HG02885 (cell line): Measurements from ENCODE around the gene KRTAP4-8.
"Not testable (repeated sequence)": the region's sequence is repeated elsewhere in the genome, so short reads cannot be mapped to it uniquely, and the experiment has no call there.

Experiments used
- ATAC-seq: cut with Tn5 transposase; IDR thresholded peaks from one replicate; pipeline ENCODE4 v1.9.1; 2021; ENCODE audit warnings: mild to moderate bottlenecking; ENCODE audit not compliant: unreplicated experiment, poor library complexity

KRTAP4-8 gene

DNA sequence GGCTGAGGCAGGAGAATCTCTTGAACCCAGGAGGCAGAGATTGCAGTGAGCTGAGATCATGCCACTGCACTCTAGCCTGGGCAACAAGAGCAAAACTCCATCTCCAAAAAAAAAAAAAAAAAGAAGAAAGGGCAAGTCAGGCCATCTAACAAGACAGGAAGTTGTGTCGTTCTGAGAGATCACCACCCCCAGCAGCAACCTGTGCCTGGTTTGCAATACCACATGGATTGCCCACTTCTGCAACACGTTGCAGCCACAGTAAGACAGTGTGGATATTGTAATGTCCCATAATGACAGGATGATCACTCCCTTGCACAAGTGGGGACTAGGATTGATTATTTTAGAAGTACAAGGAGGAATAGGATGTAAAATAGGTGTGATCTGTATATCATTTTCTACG is 28.9 kb downstream of the KRTAP4-8 start:
- no peak for ATAC-seq

DNA sequence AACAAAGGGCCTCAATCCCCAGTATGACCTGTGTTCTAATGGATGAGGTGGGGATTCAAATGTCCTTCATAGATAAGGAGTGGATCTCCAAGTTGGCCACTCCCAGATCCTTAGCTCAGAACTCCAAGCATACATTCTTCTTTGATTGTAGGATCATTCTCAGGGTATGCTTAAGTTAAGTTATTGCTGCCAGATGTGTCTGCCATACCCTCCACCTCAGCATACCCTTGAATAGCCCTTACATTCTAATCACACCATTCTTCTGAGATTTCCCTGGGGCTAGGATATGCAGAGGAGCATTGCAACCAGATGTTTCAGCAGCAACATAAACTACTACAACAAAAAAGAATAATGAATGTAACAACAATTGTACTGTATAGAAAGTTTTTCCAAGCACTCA is 30.7 kb downstream of the KRTAP4-8 start:
- no peak for ATAC-seq

DNA sequence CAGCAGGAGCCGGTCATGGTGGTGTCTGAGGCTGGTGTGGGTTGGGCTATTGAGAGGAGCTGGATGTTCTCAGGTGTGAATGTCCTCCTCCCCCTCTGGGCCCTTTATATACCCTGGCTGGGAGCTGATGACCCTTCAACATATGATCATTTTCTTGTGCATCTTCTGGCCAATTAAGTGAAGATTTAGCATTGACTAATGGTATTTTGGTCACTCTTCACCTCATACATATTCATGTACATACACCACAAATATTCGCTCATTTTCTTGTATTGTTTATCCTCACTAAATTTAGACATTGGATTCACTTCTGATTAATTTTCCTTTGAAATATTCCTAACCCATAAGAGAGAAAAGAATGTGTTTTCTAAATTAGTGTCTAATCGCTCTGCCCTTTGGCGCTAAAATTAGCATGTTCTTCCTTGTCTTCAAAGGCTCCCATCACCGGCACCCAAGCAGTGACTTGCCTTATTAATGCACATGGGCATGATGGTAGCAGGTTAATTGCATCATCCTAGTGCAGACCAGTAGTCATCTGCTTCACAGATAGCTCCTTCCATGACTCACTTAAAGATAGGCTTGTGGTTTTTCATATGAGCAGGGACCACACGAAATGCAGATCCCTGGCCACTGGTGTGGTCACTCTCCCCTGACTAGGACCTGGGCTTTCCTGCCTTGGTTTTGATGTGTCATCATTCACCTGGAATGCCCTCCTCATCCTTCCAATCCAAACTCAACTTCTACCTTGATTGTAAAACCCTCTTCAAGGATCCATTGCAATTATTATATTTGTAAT is 31.9 kb downstream of the KRTAP4-8 start, which contains the start of gene KRTAP2-4:
KRTAP2-4 (minus strand) TSS at position 51 of the 796 bp plus-strand sequence; CDS start at position 17, 34 bp downstream.
- ATAC-seq = no peak

DNA sequence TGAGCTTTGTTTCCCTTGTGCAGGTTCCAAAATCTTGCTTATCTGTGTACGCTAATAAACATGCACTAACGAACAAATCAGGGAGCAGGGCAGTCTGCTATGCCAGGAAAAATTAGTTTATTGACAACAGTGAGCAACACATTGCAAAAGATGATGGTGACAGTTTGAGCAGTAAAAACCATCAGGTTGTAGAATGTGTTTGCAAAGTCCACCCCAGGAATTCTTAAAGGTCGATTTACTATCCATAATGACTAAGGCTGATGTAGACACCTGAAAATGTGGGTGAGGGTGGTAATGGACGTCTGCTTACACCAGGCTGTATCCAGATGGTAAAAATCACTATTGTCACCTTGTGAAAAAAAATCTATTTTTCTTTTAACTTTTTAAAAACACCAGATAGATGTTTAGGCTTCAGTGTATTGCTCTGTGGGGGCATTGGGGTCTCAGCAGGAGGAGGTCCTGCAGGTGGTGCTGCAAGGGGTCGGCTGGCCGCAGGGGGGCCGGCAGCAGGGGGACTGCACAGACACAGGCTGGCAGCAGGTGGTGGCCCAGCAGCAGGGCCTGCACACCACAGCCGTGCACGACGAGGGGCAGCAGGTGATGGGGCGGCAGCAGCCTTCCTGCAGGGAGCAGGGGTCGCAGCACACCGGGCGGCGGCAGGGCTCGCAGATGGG is 32.8 kb downstream of the KRTAP4-8 start:
- not testable (repeated sequence) for ATAC-seq

DNA sequence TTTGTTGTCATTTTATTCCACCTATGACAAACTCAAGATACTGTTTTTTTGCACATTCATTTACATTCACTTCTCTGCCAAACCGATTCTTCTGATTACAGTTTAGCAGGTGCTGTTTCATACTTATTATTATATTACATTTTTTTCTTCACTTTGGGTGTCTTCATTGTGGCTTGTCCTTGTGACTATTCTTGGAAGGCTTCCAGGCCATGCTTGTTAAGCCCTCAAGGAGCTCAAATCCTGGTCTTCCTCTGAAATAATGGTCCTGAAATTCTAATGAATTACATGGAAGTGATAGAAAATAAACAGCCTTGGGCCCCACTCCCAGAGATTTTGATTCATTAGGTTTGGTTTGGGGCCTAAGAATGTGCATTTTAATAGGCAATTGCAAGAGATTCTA is 33.6 kb downstream of the KRTAP4-8 start:
- no peak for ATAC-seq

DNA sequence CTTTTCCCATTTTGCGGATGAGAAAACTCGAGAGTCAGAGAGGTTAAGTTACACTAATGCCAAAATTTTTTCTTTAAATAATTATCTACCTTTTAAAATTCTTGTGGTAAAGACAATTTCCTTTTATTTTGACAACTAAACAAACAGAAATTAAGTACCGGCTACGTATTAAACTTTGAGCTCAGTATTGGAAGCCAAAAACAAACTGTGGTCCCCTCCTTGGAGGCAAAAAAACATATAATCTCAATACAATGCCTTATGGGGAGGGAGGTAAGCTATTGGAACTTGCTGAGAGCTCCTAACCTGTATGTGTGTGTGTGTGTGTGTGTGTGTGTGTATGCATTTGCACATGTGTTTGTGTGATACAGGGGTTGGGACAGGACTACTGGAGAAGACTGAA is 34.5 kb downstream of the KRTAP4-8 start:
- ATAC-seq = no peak

DNA sequence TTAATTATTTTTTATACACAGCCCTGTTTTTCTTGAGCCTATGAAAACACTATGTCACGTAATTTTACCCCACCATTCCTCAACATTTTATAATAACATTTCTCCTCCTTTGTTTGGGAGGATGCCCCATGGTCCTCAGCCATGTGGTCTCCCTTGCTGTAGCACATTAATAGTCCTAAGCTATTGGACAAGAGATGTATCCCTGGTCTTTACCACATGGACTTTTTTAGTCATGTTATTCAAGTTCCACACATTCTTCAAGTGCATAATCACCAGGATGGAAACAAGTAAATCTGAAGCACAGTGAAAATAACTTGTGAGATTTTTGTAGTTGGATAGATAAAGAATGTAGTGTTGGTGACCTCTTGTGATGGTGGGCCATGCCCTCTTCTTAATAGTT is 36.0 kb downstream of the KRTAP4-8 start:
- no peak for ATAC-seq

DNA sequence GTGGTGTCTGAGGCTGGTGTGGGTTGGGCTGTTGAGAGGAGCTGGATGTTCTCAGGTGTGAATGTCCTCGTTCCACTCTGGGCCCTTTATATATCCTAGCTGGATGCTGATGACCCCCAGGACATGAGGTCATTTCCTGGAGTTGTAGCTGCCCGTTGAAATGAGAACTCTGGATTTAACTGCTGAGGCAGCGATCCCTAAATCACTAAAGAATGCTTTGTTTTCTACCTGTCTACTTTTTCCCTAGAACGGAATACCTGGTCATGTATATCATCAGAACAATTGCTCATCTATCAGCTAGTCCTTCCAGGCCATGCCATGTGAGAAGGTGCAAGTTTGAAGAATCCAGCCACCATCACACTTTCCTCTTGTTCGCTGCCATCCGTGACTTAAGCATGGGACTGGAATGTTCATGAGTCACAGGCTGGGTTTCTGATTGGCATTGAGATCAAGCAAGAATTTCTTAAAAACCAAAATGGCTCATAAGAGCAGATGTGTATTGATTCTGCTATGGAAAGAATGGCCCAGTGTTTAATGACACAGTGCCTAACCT is 37.8 kb downstream of the KRTAP4-8 start, which contains the start of gene KRTAP2-3:
KRTAP2-3 (minus strand) TSS at position 63 of the 553 bp plus-strand sequence. CDS start 64 bp downstream, outside the sequence.
- no peak for ATAC-seq

DNA sequence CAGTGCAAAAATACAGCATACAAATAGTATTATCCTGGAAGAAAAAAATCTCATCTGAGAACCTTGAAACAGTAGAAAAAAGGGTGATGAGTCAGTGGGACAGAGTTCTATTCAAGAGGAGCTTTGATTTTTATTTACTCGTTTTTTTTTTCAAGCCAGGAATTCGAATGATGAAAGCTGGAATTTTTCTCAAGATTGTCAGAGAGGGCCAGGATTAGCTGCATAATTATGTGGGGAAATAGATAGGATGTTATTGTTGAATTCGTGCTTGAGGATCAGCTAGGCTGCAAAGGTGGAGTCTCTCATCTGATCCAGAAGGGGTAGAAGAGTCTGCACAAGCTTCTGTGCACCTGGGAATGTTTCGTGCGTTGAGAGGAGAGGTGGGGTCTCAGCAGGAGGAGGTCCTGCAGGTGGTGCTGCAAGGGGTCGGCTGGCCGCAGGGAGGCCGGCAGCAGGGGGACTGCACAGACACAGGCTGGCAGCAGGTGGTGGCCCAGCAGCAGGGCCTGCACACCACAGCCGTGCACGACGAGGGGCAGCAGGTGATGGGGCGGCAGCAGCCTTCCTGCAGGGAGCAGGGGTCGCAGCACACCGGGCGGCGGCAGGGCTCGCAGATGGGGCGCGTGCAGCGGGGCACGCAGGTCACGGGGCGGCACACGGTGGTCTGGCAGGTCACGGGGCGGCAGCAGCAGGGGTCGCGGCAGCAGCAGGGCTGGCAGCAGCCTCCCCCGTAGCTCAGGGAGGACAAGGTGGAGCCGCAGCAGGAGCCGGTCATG is 38.5 kb downstream of the KRTAP4-8 start:
- ATAC-seq = not testable (repeated sequence)

DNA sequence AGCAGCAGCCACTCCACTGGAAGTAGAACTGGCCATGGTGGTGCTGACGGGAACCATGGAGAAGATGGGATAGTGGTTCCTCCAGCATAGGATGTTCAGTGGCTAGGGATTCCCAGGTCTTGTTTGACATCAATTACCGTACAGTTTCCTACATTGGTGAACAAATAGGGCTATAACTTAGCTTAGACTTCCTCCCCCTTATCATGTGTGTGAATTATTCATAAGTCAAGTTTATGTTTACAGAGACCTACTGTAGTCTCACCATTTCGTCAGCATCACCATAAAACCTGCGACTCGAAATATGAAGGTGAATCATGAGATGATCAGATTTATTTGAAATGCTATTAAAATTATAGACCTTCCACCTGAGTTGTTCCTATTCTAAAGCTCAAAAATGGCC is 39.2 kb downstream of the KRTAP4-8 start:
- ATAC-seq = no peak

DNA sequence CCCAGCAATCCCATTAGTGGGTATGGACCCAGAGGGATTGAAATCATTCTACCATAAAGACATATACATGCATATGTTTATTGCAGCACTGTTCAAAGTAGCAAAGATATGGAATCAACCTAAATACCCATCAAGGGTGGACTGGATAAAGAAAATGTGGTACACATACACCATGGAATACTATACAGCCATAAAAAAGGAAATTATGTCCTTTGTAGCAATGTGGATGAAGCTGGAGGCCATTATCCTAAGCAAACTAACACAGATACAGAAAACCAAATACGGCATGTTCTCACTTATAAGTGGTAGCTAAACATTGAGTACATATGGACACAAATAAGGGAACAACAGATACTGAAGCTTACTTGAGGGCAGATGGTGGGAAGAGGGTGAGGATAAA is 40.4 kb downstream of the KRTAP4-8 start:
- ATAC-seq = no peak

DNA sequence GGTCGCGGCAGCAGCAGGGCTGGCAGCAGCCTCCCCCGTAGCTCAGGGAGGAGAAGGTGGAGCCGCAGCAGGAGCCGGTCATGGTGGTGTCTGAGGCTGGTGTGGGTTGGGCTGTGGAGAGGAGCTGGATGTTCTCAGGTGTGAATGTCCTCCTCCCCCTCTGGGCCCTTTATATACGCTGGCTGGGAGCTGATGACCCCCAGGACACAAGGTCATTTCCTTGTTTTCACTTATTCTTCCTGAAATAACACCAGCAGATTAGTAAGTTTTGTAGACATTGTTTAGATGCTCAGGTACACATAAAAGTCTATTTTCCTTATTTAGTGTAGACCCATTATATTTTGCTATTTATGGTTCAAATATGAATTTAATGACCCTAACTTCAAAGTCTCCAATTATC is 42.8 kb downstream of the KRTAP4-8 start, which contains the start of gene KRTAP2-2:
KRTAP2-2 (minus strand) TSS at position 101 of the 400 bp plus-strand sequence; CDS start at position 82, 19 bp downstream.
- ATAC-seq = not testable (repeated sequence)

DNA sequence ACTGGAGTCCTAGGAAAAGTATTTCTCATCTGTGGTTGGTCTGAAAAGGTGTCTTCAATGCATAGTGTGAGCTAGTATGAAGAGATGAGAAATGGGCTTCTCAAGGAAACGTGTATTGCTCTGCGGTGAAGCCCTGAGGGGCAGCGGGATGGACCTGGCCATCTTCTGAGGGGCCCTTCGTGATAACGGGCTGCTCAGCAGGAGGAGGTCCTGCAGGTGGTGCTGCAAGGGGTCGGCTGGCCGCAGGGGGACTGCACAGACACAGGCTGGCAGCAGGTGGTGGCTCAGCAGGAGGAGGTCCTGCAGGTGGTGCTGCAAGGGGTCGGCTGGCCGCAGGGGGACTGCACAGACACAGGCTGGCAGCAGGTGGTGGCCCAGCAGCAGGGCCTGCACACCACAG is 43.4 kb downstream of the KRTAP4-8 start:
- not testable (repeated sequence) for ATAC-seq

DNA sequence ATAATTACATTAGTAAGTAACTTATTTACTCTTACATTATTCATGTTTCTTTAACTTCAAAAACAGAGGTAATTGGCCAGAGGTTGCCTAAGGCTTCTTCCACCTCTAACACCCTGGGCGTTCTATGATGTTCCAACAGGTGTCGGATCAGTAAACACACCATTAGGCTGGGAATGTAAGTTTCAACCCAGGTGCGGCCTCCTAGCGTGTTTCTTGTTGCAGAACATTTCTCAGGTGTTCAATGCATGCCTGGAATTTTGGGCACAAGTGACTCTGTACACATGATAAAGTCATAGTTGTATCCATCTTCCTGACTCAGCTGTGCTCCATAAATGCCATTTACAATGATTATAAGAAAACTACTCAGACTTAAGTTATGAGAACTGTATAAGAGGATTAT is 43.9 kb downstream of the KRTAP4-8 start:
- no peak for ATAC-seq

DNA sequence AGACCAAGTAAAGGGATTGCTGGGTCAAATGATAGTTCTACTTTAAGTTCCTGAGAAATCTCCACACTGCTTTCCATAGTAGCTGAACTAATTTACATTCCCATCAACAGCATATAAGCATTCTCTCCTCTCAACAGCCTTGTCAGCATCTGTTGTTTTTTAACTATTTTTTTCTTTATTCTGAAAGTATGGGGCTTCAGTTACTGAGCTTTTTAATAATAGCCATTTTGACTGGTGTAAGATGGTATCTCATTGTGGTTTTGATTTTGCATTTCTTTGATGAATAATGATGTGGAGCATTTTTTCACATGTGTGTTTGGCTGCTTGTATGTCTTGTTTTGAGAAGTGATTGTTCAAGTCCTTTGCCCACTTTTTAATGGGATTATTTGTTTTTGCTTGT is 45.4 kb downstream of the KRTAP4-8 start:
- no peak for ATAC-seq

DNA sequence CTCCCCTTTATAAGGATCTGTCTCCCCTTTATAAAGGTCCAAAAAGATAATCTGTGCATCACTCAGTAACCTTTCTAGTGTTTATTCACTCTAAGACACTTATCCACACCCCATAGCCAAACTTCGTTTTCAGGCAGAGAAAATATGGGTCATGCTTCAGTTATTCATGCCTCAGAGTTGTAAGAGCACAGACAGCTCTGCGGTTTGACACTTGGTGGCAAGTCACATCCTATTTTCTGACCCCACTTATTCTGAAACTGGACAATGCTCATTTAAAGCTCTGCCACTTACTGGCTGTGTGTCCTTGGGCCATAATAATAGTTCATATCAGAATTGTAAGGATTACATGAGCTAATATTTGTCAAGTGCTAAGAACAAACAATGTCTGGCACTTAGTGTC is 48.8 kb downstream of the KRTAP4-8 start:
- no peak for ATAC-seq

DNA sequence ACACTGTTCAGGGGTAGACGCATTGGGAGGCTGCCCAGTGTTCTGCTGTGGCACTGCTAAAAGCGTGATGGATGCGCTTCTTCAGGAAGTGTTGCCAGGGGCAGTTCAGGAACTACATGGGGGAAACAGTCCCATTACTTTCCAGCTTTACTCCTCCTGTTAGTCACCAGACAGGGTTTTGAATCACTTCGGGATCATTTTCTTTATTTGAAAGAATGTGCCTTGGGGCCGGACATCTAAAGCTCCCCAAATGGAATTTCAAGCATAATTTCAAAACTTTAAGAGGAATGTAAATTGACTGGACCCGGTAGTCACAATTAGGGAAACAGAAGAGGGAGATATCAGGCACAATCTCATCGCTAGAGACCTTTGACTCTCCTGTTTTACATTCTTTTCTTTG is 49.5 kb downstream of the KRTAP4-8 start:
- no peak for ATAC-seq
